BLaER1 treated with 17β-estradiol and CSF1 and Interleukin-3, amounts not matched to agents 10 nM and 100 nM (cell line): ENCODE measurements around the gene PABPC3.

Experiments
- H3K27ac ChIP-seq, 11 experiments: shearing (Covaris generic); formaldehyde crosslinking; 2 replicates each; pipeline ENCODE4 v1.8.1; 2022
- H3K27me3 ChIP-seq, 11 experiments: shearing (Covaris generic); formaldehyde crosslinking; 2 replicates each; pipeline ENCODE4 v1.8.1; 2022
- H3K36me3 ChIP-seq, 11 experiments: shearing (Covaris generic); formaldehyde crosslinking; 2 replicates each; pipeline ENCODE4 v1.8.1; 2022
- H3K4me1 ChIP-seq, 10 experiments: shearing (Covaris generic); formaldehyde crosslinking; 2 replicates each; pipeline ENCODE4 v1.8.1; 2022
- H3K4me2 ChIP-seq, 11 experiments: shearing (Covaris generic); formaldehyde crosslinking; 2 replicates each; pipeline ENCODE4 v1.8.1; 2022
- H3K4me3 ChIP-seq, 10 experiments: shearing (Covaris generic); formaldehyde crosslinking; 2 replicates each; pipeline ENCODE4 v1.8.1; 2022
- H3K9ac ChIP-seq, 11 experiments: shearing (Covaris generic); formaldehyde crosslinking; 2 replicates each; pipeline ENCODE4 v1.8.1; 2022
- H3K9me3 ChIP-seq, 11 experiments: shearing (Covaris generic); formaldehyde crosslinking; replicated peaks in 1 of 11; 2 replicates each; pipeline ENCODE4 v1.8.1; 2022
- H4K20me1 ChIP-seq, 11 experiments: shearing (Covaris generic); formaldehyde crosslinking; 2 replicates each; pipeline ENCODE4 v1.8.1; 2022
- Cebpa-rat ChIP-seq, 11 experiments: shearing (Covaris generic); IDR thresholded peaks; 2 replicates each; pipeline ENCODE4 v1.8.1; 2022

Gene PABPC3

DNA sequence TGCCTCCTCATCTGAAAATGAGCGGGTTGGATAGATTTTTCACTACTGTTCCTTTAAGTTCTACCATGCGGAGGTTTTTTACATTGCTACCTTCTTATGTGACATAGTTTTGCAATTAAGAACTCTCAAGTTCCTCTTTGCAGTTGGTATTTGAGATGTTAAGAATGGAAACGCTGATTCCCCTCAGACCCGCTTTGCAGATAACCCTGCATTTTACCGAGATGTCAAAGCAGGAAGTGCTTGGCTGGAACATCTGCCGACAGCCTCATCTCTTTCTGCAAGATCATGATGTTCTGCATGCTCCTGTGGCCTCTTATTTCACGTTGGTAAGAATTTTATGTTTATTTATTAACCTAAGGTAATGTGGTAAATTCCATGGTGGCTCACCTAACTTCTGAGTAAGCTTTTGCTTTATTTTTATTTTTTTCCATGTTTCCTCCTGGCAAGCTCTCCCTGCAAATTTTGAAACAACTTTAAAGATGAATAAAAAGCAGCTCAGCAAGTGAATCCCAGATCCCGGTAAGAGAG is 22.5 kb downstream of the PABPC3 start:
- peak overlapping the region in 5 of 11 experiments; percentile 27 to 55 (median 29); a peak in 9 of 22 replicates for H3K27ac ChIP-seq
- no peak for TF ChIP-seq Cebpa-rat (IDR thresholded peaks at IDR 0.05)
- H3K27me3 ChIP-seq, result no peaks in the 10 kb centered on the region
- H3K4me2 ChIP-seq, result peak overlapping the region; percentile 47 to 74 (median 68)
- peaks cover 5 to 16% (median 13%) of the 10 kb centered on the region in 11 experiments; a peak in 21 of 22 replicates for H3K9me3 ChIP-seq
- no peaks in the 10 kb centered on the region for H4K20me1 ChIP-seq
- H3K36me3 ChIP-seq, result no peaks in the 10 kb centered on the region
- peaks cover 32 to 62% (median 49%) of the 10 kb centered on the region in 10 experiments for H3K4me1 ChIP-seq
- H3K9ac ChIP-seq, result no peak overlapping the region
- no peak overlapping the region for H3K4me3 ChIP-seq

GRCh38 chr13:25130944-25131343 is 35.0 kb downstream of the PABPC3 start:
- Histone ChIP-seq H3K27me3 (no peaks in the 10 kb centered on the region), H3K9me3 (peaks cover 0 to 12% (median 6%) of the 10 kb centered on the region in 11 experiments; a peak in 13 of 22 replicates), H3K4me2 (peak overlapping the region in 5 of 11 experiments; percentile 11 to 37 (median 32); a peak in 4 of 22 replicates), H3K4me1 (peaks cover 4 to 20% (median 7%) of the 10 kb centered on the region in 10 experiments; a peak in 8 of 20 replicates), H4K20me1 (no peaks in the 10 kb centered on the region), H3K36me3 (no peaks in the 10 kb centered on the region), H3K9ac (no peak overlapping the region), H3K27ac (no peak overlapping the region), H3K4me3 (no peak overlapping the region)
- TF ChIP-seq Cebpa-rat (IDR thresholded peaks at IDR 0.05), result no peak

- Histone ChIP-seq H3K36me3 (no peaks in the 10 kb centered on the region), H3K27ac (no peak overlapping the region), H3K9me3 (peaks cover 0 to 10% (median 6%) of the 10 kb centered on the region in 11 experiments; a peak in 9 of 22 replicates), H3K4me1 (peaks cover 4 to 20% (median 7%) of the 10 kb centered on the region in 10 experiments; a peak in 8 of 20 replicates), H4K20me1 (no peaks in the 10 kb centered on the region), H3K27me3 (no peaks in the 10 kb centered on the region), H3K9ac (no peak overlapping the region), H3K4me3 (no peak overlapping the region), H3K4me2 (0 out of 22 replicates have a peak overlapping the region, but pooled peaks of 1 of the 11 experiments have one; percentile 11)
- no peak for TF ChIP-seq Cebpa-rat (IDR thresholded peaks at IDR 0.05)
Observed at GRCh38 chr13:25131881-25132420, 36.0 kb downstream of the PABPC3 start.

DNA sequence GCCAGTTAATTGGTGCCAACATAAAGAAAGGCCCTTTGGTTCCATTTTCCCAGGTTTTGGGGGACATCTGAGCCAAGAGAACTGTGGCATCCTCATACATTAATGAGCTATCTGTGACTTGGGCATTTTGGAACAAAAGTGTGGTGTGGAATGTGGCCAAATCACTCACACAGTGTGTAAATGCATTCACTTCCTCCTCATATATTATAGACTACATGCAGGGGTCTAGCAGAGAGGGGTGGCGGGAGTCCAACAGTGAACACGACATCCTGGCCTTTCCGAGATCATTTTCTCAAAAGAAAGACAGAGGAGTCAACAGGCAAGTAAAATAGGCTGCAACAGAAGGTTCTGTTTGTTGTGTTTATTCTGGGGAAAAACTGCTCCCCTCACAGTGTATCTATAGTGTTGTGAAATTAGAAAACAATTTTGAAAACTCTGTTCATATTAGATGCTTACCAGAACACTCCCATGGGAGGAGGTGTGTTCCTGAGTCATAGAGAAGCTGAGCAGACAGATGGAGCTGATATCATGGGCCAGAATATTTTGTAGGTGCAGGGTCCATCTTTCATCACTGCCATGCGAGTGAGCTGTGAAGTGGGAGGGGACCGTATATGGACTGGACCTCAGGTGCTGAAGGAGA is 36.9 kb downstream of the PABPC3 start:
- no peaks in the 10 kb centered on the region for H4K20me1 ChIP-seq
- H3K9me3 ChIP-seq, result peaks cover 0 to 10% (median 6%) of the 10 kb centered on the region in 11 experiments; a peak in 8 of 22 replicates
- H3K27me3 ChIP-seq, result no peaks in the 10 kb centered on the region
- peaks cover 4 to 20% (median 7%) of the 10 kb centered on the region in 10 experiments; a peak in 8 of 20 replicates for H3K4me1 ChIP-seq
- TF ChIP-seq Cebpa-rat (IDR thresholded peaks at IDR 0.05), result no peak
- H3K4me3 ChIP-seq, result no peak overlapping the region
- H3K27ac ChIP-seq, result no peak overlapping the region
- H3K36me3 ChIP-seq, result no peaks in the 10 kb centered on the region
- H3K9ac ChIP-seq, result no peak overlapping the region
- H3K4me2 ChIP-seq, result peak overlapping the region in 3 of 11 experiments; percentile 2 to 34 (median 11); a peak in 3 of 22 replicates

DNA sequence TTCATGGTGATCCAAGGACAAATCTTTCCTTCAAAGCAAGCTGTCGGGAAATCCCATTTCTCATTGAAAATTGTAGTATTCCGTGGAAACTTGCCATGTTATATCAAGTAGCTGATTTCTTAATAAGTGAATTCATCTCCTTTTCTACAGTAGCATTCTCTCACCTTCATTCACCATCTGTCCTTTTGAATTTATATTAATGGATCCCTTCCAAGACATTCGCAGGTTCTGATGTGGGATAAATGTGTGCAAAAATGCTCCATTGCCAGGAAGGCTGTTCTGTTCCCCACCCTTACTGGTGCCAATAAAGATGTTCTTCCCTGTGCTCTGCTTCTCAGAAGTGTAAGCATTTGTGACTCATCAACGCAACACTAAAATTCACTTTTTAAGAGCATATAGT is 40.0 kb downstream of the PABPC3 start:
- no peak overlapping the region for H3K27ac ChIP-seq
- no peak for TF ChIP-seq Cebpa-rat (IDR thresholded peaks at IDR 0.05)

DNA sequence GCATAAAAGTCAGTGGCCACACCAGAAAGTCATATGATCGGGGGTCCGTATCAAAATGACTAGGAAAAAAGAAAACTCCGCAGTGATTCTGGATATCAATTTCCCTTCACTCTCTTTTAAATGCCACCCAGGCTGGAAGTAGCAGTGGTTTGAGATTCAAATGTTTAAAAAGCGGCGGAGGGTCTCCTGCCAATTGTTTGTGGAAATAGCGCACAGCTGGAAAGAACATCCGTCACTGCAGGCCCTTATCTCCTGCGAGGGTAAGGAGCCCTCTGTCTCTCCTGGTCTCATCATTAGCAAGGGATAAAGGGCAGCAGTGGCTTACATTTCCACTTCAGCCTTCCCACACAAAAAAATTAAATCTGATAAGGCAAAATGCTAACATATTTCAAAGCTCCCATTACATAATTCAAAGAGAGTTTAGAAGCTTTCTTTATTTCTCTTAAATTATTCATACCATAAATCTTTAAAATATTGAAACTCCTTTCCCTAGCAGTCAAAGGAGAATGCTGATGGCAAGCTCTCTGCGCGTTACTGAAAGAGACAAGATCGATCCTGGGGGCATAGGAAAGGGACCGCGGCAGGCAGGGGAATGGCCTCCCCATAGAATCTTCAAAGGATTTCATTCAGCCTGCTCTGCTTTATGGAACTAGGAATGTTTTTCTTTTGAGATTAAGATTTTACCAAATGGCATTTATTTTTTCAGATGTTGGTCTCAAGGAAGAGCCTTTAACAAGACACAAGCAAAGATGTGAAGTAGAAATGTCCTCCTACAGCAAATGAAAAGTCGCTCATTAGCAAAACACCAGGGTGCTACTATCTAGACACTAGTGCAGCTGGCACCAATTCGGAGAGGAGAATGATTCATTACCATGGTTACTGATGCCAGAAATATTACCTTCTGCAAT is 41.2 kb downstream of the PABPC3 start:
- no peak overlapping the region for H3K27ac ChIP-seq
- no peak for TF ChIP-seq Cebpa-rat (IDR thresholded peaks at IDR 0.05)
- H3K4me3 ChIP-seq, result no peak overlapping the region
- no peaks in the 10 kb centered on the region for H3K27me3 ChIP-seq
- H3K9ac ChIP-seq, result no peak overlapping the region
- H4K20me1 ChIP-seq, result no peaks in the 10 kb centered on the region
- peaks cover 0 to 25% (median 13%) of the 10 kb centered on the region in 11 experiments; a peak in 12 of 22 replicates for H3K9me3 ChIP-seq
- no peaks in the 10 kb centered on the region for H3K36me3 ChIP-seq
- no peak overlapping the region for H3K4me2 ChIP-seq
- peaks cover 0 to 8% (median 3%) of the 10 kb centered on the region in 10 experiments; a peak in 2 of 20 replicates for H3K4me1 ChIP-seq

More for the DNA sequence above, 40.0 kb downstream of the PABPC3 start:
- H3K9ac ChIP-seq, result no peak overlapping the region
- no peaks in the 10 kb centered on the region for H3K27me3 ChIP-seq
- peaks cover 0 to 17% (median 6%) of the 10 kb centered on the region in 11 experiments; a peak in 11 of 22 replicates for H3K9me3 ChIP-seq
- H3K4me2 ChIP-seq, result no peak overlapping the region
- no peaks in the 10 kb centered on the region for H3K36me3 ChIP-seq
- H4K20me1 ChIP-seq, result no peaks in the 10 kb centered on the region
- no peak overlapping the region for H3K4me3 ChIP-seq
- H3K4me1 ChIP-seq, result peaks cover 0 to 19% (median 7%) of the 10 kb centered on the region in 10 experiments; a peak in 8 of 20 replicates

DNA sequence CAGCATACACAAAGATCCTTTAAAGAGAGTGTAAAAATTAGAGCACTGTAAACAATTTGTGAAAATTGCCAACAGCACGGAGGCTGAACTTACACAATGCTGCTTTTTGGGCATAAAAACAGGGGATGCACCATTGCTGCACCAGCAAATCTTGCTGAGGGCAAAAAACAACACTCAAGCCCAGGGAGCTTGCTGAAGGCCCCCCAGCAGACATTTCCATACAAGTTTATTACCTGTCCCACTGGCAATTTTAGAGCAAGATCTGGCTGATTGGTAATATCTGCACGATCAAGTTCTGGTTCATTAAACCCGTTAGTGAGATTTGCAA is 41.8 kb downstream of the PABPC3 start:
- H3K4me3 ChIP-seq, result no peak overlapping the region
- H3K4me2 ChIP-seq, result no peak overlapping the region
- no peaks in the 10 kb centered on the region for H4K20me1 ChIP-seq
- H3K27me3 ChIP-seq, result no peaks in the 10 kb centered on the region
- H3K9ac ChIP-seq, result no peak overlapping the region
- peaks cover 0 to 26% (median 13%) of the 10 kb centered on the region in 11 experiments; a peak in 12 of 22 replicates for H3K9me3 ChIP-seq
- TF ChIP-seq Cebpa-rat (IDR thresholded peaks at IDR 0.05), result no peak
- H3K4me1 ChIP-seq, result peaks cover 0 to 5% (median under 1%) of the 10 kb centered on the region in 10 experiments; a peak in 2 of 20 replicates
- no peaks in the 10 kb centered on the region for H3K36me3 ChIP-seq
- no peak overlapping the region for H3K27ac ChIP-seq

DNA sequence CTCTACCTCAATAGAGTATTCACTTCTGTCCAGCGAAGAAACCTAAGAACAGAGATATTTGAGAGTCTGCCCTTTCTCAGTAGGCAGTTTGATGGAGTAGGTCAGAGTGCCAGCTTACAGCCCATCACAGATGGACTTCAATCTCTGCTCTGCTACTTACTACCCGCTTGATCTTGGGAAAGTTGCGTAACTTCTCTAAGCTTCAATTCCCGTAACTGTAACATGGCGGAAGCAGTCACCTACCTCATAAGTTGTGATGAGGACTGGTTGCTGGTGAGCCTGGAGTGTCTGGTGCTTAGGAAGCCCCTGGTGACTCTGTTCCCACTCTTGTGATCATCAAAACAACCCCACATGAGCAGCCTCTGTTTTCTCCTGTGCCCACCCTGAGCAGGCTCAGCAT is 45.1 kb downstream of the PABPC3 start:
- Histone ChIP-seq H3K27ac (no peak overlapping the region), H4K20me1 (no peaks in the 10 kb centered on the region), H3K4me3 (no peak overlapping the region), H3K9me3 (peaks cover 0 to 19% (median 7%) of the 10 kb centered on the region in 11 experiments; a peak in 9 of 22 replicates), H3K9ac (no peak overlapping the region), H3K4me1 (no peaks in the 10 kb centered on the region), H3K4me2 (no peak overlapping the region), H3K36me3 (no peaks in the 10 kb centered on the region), H3K27me3 (no peaks in the 10 kb centered on the region)
- no peak for TF ChIP-seq Cebpa-rat (IDR thresholded peaks at IDR 0.05)
